ENCODE results near the gene NME7.
"Not testable (repeated sequence)": the region's sequence is repeated elsewhere in the genome, so short reads cannot be mapped to it uniquely, and the experiment has no call there.

Gene NME7

GRCh38 chr1:169367686-169368405, at the start of gene NME7, which contains the start of gene BLZF1:
TSS of gene NME7 (minus strand) at chr1:169367797. CDS start at chr1:169367710, 87 bp downstream.
TSS of gene BLZF1 (plus strand) at chr1:169368195. CDS start at chr1:169369523, 1,328 bp downstream.
- no peak for TF ChIP-seq CTCF (conservative IDR thresholded peaks at IDR 0.05; ENCODE audit: low read length)
- no peak for TF ChIP-seq EZH2phosphoT487 (IDR thresholded peaks at IDR 0.05; ENCODE audit: borderline replicate concordance)
- H3K79me2 ChIP-seq (ENCODE audit: insufficient read depth, low read length) = peaks cover 68% of the 10 kb centered on the region
- no peaks in the 10 kb centered on the region for H3K27me3 ChIP-seq (ENCODE audit: insufficient read depth, low read length, poor library complexity, severe bottlenecking)
- H3K4me1 ChIP-seq (ENCODE audit: insufficient read depth, low read length, poor library complexity, severe bottlenecking) = peaks cover 71% of the 10 kb centered on the region
- H3K36me3 ChIP-seq (ENCODE audit: insufficient read depth, low read length) = no peaks in the 10 kb centered on the region
- H3K9me3 ChIP-seq (ENCODE audit: insufficient read depth, low read depth, low read length) = no peaks in the 10 kb centered on the region; the same call in 1 of the 2 replicates
- peak within 1 kb of the TSS; percentile 86 for H3K4me3 ChIP-seq (ENCODE audit: low read length, poor library complexity, severe bottlenecking)
- H4K20me1 ChIP-seq (ENCODE audit: insufficient read depth, low read length, poor library complexity, severe bottlenecking) = peaks cover 8% of the 10 kb centered on the region
- no peaks in the 10 kb centered on the region for H3F3A ChIP-seq (ENCODE audit: low read depth)
- peak within 1 kb of the TSS; percentile 96 for H3K4me2 ChIP-seq (ENCODE audit: low read depth, low read length, poor library complexity, severe bottlenecking)
- no peaks in the 10 kb centered on the region for H3K9me2 ChIP-seq (replicated peaks; ENCODE audit: low read depth, low read length)
- H3K9ac ChIP-seq (ENCODE audit: low read depth, low read length, poor library complexity, severe bottlenecking) = peak within 1 kb of the TSS; percentile 84
- H2AFZ ChIP-seq (ENCODE audit: low read length) = peak within 1 kb of the TSS; percentile 92

- Histone ChIP-seq H3K4me2 (ENCODE audit: low read depth, low read length, poor library complexity, severe bottlenecking) (no peak overlapping the region), H3K9me2 (replicated peaks; ENCODE audit: low read depth, low read length) (no peaks in the 10 kb centered on the region), H3K4me3 (ENCODE audit: low read length, poor library complexity, severe bottlenecking) (no peak overlapping the region), H3K79me2 (ENCODE audit: insufficient read depth, low read length) (no peaks in the 10 kb centered on the region), H3K4me1 (ENCODE audit: insufficient read depth, low read length, poor library complexity, severe bottlenecking) (no peaks in the 10 kb centered on the region), H3K9me3 (ENCODE audit: insufficient read depth, low read depth, low read length) (no peaks in the 10 kb centered on the region), H2AFZ (ENCODE audit: low read length) (no peak overlapping the region), H3K9ac (ENCODE audit: low read depth, low read length, poor library complexity, severe bottlenecking) (no peak overlapping the region), H3F3A (ENCODE audit: low read depth) (no peaks in the 10 kb centered on the region), H3K27me3 (ENCODE audit: insufficient read depth, low read length, poor library complexity, severe bottlenecking) (no peaks in the 10 kb centered on the region), H3K36me3 (ENCODE audit: insufficient read depth, low read length) (no peaks in the 10 kb centered on the region), H4K20me1 (ENCODE audit: insufficient read depth, low read length, poor library complexity, severe bottlenecking) (no peaks in the 10 kb centered on the region)
- TF ChIP-seq CTCF (conservative IDR thresholded peaks at IDR 0.05; ENCODE audit: low read length) (no peak), EZH2phosphoT487 (IDR thresholded peaks at IDR 0.05; ENCODE audit: borderline replicate concordance) (no peak)
These were observed 47.4 kb upstream of the NME7 start for GRCh38 chr1:169414952-169415351.

- H3F3A ChIP-seq (ENCODE audit: low read depth); H2AFZ ChIP-seq (ENCODE audit: low read length): not testable (repeated sequence)
These were observed 40.7 kb upstream of the NME7 start for GRCh38 chr1:169408340-169408739.

DNA sequence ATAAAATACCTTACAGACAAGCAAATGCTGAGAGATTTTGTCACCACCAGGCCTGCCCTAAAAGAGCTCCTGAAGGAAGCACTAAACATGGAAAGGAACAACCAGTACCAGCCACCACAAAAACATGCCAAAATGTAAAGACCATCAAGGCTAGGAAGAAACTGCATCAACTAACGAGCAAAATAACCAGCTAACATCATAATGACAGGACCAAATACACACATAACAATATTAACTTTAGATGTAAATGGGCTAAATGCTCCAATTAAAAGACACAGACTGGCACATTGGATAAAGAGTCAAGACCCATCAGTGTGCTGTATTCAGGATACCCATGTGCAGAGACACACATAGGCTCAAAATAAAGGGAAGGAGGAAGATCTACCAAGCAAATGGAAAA, 35.0 kb upstream of the NME7 start:
- not testable (repeated sequence) for H2AFZ ChIP-seq (ENCODE audit: low read length); H3K4me3 ChIP-seq (ENCODE audit: low read length, poor library complexity, severe bottlenecking); H3K79me2 ChIP-seq (ENCODE audit: insufficient read depth, low read length); H3K9me2 ChIP-seq (replicated peaks; ENCODE audit: low read depth, low read length); H3K9ac ChIP-seq (ENCODE audit: low read depth, low read length, poor library complexity, severe bottlenecking); H3K4me2 ChIP-seq (ENCODE audit: low read depth, low read length, poor library complexity, severe bottlenecking); H3F3A ChIP-seq (ENCODE audit: low read depth); H3K27me3 ChIP-seq (ENCODE audit: insufficient read depth, low read length, poor library complexity, severe bottlenecking); H3K36me3 ChIP-seq (ENCODE audit: insufficient read depth, low read length); H4K20me1 ChIP-seq (ENCODE audit: insufficient read depth, low read length, poor library complexity, severe bottlenecking); H3K4me1 ChIP-seq (ENCODE audit: insufficient read depth, low read length, poor library complexity, severe bottlenecking); H3K9me3 ChIP-seq (ENCODE audit: insufficient read depth, low read depth, low read length)

More at GRCh38 chr1:169408340-169408739, 40.7 kb upstream of the NME7 start:
- H3K9ac ChIP-seq (ENCODE audit: low read depth, low read length, poor library complexity, severe bottlenecking); H3K27me3 ChIP-seq (ENCODE audit: insufficient read depth, low read length, poor library complexity, severe bottlenecking); H3K4me1 ChIP-seq (ENCODE audit: insufficient read depth, low read length, poor library complexity, severe bottlenecking); H3K79me2 ChIP-seq (ENCODE audit: insufficient read depth, low read length); H3K9me2 ChIP-seq (replicated peaks; ENCODE audit: low read depth, low read length); H3K4me2 ChIP-seq (ENCODE audit: low read depth, low read length, poor library complexity, severe bottlenecking); H4K20me1 ChIP-seq (ENCODE audit: insufficient read depth, low read length, poor library complexity, severe bottlenecking); H3K4me3 ChIP-seq (ENCODE audit: low read length, poor library complexity, severe bottlenecking); H3K36me3 ChIP-seq (ENCODE audit: insufficient read depth, low read length); H3K9me3 ChIP-seq (ENCODE audit: insufficient read depth, low read depth, low read length): not testable (repeated sequence)

All from Loucy (cell line).